Measurements from ENCODE around the gene NUDT1.

The NUDT1 gene

DNA sequence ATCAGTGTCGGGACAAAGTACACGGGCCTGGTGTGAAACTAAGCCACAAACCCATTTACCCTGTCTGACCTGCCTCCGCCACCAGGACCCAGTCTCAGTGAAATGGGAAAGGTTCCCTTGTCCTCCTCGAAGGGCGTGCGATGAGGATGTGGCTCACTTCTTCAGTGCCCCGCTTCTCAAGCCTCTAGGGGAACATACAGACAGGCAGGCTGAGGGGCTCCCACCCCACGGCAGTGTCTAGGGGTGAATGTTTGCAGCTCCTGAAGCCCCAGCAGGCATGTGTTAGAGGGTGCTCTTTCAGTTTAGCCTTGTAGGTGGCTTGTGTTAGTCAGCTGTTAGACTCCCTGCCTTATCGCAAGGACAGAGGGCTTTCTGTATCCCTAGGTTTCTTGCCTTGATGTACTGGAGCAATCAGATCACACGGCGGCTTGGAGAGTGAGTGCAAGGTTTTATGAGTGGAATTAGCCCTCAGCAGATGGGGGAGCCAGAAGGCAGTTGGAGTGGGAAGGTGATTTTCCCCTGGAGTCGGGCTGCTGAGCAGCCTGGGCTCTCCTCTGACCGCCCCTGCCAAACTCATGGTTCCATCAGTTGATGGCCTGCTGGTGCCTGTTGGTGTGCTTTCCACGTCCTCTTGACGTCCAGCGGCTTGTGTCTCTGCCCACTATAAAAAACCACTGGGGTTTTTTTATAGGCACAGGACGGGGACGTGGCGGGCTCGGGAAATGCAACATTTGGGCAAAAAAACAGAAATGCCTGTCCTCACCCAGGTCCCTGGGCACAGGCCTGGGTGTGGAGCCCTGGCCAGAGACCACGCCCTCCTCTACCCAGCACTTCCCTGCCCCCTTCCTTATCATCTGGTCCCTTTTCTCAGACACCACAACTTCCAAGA is 759 bp downstream of the NUDT1 start:
- DNase-seq (ENCODE audit: low read depth, low spot score): no peak
- H3K4me3 ChIP-seq (ENCODE audit: low read length): peak overlapping the region; percentile 66

DNA sequence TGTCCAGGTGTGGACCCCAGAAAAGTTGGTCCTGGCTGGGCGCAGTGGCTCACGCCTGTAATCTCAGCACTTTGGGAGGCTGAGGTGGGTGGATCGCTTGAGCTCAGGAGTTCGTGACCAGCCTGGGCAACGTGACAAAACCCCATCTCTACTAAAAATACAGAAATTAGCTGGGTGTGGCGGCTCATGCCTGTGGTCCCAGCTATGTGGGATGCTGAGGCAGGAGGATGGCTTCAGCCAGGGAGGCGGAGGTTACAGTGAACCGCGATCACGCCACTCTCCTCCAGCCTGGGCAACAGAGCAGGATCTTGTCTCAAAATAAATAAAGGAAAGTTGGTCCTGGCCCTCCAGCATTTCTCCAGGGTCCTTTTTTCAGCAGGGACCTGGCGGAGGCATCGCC is 1.4 kb downstream of the NUDT1 start:
- no peak for DNase-seq (ENCODE audit: low read depth, low spot score)
- no peak overlapping the region for H3K4me3 ChIP-seq (ENCODE audit: low read length)

DNA sequence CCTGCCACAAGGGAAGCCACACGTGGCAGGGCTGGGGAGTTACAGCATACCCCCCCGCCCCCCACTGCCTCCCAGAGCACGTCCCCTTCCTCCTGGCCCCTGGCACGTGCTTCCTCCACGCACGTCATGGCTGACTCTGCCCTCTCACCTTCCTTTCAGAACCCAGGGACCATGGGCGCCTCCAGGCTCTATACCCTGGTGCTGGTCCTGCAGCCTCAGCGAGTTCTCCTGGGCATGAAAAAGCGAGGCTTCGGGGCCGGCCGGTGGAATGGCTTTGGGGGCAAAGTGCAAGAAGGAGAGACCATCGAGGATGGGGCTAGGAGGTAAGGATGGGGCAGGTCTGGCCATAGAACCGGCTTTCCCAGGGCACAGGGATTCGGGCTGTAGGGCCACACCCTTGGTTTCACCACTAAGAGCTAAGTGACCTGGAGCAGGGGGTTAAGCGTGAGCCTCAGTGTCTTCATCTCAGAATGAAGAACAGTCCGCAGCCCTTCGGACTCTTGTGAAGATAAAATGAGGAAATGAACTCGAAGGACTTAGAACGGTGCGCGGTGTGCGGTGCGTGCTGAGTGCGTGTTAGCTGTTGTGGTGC is 2.5 kb downstream of the NUDT1 start:
- H3K4me3 ChIP-seq (ENCODE audit: low read length): no peak overlapping the region
- DNase-seq (ENCODE audit: low read depth, low spot score): no peak

DNA sequence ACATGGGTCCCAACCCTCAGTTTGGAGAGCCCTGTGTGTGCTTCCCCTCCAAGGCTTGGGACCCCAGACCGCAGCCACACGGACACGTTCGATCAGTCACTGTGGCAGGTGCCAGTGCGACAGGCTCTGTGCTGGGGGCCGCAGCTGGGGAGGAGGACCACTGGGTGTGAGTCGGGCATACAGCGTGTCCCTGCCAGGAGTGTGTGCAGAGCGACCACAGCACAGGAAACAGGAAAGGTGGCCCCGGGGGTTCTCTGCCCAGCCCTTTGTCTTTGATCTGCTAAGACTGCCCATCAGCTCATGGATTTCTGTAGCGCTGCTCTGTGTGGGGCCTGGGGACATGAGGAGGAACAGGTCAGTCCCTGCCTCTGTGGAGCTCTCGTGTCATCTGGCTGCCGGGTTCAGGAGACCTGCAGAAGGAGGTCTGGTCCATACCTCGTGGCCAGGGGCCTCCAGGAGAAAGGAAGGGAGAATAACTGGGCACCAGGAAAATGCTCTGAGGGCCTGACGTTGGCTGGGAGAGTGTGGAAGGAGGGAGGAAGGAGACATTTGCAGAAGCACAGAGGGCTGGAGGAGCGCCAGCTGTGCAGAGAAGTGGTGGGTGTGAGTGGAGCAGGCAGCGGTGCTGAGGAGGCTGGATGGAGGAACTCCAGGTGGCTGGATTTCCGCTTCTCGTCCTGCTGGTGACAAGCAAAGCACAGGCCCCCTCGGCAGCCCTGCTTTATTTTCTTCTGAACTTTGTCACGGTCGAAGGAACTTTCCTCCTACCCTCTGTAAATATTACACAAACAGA is 4.1 kb downstream of the NUDT1 start:
- no peak overlapping the region for H3K4me3 ChIP-seq (ENCODE audit: low read length)
- no peak for DNase-seq (ENCODE audit: low read depth, low spot score)

DNA sequence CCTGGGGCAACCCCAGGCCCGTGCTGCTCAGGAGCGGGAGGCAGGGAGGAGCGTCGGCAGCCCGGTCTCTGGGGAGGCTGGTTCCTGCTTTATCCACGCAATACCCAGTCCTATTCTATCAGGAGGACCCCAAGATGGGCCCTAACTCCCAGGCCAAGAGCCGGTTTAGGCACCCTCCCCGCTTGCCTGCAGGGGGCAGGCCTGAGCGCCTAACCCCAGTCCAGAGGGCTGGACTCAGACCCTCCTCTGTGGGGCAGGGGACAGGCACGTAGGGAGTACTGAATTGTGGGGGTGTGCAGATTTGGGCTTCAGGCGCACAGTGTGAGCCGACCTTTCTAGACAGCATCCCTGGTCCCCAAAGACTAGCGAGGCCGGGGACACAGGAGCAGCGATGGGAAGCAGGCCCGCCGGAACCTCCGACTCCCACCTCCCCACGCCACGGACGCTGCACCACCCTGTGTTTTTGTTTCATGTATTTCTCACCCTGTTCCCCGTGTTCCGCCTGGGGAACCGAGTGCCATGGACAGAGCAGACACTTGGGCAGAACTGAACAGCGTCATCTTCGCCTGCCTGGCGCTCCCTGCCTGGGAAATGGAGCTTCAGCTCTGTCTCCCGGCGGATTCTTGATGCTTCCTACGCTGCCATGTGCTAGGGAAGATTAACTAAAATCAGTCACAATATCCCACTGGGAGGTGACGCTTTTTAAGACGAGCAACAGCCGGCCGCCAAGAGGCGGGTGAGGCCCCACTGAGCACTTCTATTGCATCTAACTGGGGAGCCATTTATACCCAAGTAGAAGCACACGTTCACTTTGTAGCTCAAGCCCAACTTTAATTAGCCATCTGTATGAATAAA is 5.3 kb downstream of the NUDT1 start:
- DNase-seq (ENCODE audit: low read depth, low spot score): no peak
- H3K4me3 ChIP-seq (ENCODE audit: low read length): no peak overlapping the region

DNA sequence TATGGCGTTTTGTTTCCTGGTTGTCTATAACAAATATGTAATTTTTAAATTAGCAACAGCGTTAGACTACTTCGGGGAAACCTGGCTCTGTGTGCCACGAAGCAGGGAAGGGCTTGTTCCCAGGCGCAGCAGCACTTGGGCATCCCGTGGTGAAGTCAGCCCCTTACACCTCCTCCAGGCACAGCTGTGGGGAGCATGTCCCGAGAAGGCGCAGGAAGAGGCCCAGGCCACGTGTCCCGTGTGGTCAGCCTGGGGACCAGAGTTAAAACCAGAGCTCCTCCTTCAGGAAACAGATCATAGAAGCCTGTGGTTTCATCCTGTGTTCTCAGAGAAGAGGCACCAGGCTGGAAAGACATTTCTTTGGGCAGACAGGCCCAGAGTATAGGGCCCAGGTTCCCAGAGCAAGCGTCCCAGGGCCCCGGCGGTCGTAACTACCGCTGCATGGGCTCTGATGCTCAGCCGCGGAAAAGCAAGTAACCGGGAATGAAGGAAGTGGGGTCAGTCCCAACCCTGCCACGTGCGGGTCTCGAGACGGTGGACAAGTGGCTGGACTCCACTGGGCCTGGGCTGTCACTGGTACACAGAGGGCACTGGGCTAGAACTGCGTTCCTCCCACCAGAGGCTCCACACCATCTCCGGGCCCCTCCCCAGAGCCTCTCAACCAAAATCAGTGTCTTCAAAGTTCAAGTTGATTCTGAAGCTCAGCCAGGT is 7.1 kb downstream of the NUDT1 start:
- DNase-seq (ENCODE audit: low read depth, low spot score): no peak

DNA sequence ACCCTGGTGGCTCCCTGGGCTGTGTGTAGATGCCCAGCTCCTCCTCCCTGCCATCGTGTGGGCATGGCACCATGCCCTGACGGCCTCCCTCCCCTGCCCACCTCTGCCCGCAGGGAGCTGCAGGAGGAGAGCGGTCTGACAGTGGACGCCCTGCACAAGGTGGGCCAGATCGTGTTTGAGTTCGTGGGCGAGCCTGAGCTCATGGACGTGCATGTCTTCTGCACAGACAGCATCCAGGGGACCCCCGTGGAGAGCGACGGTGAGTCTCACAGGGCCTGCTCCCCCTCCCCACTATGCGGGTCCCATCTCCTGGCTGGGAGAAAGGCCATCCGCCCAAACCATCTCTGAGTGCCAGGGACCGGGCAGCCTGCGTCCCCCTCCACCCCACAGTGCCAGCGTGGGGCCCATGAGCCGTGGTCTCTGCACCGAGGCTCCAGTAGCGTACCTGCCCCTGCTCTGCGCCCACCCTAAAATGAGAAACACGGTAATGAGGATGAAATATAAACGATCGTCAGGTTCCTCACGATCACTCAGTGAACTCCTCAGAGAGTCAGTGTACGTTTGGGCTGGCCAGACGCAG is 7.8 kb downstream of the NUDT1 start:
- H3K4me3 ChIP-seq (ENCODE audit: low read length): no peak overlapping the region
- DNase-seq (ENCODE audit: low read depth, low spot score): no peak

More for the DNA sequence above, 7.1 kb downstream of the NUDT1 start:
- H3K4me3 ChIP-seq (ENCODE audit: low read length): no peak overlapping the region

DNA sequence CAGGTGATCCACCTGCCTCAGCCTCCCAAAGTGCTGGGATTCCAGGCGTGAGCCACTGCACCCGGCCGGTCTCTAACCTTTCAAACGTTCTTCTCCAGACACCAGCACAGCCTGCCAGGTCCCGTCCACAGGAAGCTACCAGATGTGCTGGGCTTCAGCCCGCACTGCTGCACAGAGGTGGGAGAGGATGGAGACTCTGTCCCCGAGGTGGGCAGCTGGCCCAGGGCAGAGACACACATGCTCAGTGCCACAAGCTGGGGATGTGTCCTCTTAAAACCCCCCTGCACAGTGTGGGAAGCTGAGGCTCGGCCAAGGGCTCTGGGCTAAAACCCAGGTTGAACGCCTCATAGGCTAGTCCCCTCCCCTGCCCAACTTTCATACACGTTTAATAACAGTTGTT is 9.4 kb downstream of the NUDT1 start:
- no peak overlapping the region for H3K4me3 ChIP-seq (ENCODE audit: low read length)
- DNase-seq (ENCODE audit: low read depth, low spot score): no peak

DNA sequence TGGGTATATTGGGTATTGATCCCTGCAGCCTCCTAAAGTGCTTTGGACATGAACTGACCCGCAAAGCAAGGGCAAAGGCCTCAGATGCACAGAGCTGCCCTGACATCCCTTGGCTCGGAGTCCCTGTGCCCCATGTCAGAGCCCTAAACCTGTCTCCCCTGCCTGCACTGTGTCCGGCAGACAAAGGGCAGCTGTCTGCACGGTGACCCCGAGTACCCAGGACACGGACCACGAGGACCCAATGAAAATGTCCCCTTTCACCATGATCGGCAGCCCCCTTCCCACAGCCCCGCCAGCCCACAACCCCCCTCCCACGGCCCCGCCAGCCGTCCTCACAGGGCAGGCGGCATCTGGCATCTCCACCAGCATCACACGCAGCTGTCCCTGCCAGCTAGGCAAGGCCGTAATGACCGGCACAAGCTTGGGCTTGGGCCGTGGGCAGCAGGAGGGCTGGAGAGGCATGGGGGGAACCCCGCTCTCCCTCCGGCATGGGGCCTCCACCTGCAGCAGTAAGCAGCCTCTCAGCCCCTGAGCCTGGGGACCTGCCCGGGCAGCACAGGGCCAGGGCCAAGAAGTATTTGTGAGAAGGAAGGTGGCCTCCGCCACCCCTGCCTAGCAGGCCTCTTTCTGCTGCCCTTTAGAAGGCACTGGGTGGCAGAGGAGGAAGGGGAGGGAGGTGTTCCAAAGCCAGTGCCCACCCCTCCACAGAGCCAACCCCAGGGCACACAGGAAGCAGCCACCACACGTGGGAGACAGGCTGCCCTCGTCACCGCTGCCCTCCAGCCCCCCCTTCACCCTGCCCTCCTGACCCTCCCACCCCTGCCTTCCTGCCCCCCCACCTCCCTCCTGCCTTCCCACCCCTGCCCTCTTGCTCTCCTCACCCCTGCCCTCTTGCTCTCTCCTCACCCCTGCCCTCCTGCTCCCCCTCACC is 10.1 kb downstream of the NUDT1 start:
- DNase-seq (ENCODE audit: low read depth, low spot score): no peak
- H3K4me3 ChIP-seq (ENCODE audit: low read length): no peak overlapping the region

DNA sequence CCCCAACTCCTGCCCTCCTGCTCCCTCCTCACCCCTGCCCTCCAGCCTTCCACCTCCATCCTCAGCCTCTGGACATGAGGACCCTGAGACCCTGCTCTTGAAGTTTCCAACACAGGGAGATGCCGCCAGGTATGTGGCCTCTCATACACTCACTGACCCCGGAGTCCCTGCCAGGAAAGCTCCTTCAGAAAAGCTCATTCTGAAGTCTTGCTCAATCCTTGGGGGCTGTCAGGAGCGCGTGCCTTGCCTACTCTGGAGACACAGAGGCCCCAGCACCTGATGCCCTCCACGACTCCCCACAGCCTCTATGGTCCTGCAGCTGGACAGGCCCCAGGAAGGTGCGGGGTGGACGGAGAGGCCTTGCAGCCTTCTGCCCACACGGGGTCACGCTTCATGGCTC is 11.0 kb downstream of the NUDT1 start:
- DNase-seq (ENCODE audit: low read depth, low spot score): no peak
- no peak overlapping the region for H3K4me3 ChIP-seq (ENCODE audit: low read length)

DNA sequence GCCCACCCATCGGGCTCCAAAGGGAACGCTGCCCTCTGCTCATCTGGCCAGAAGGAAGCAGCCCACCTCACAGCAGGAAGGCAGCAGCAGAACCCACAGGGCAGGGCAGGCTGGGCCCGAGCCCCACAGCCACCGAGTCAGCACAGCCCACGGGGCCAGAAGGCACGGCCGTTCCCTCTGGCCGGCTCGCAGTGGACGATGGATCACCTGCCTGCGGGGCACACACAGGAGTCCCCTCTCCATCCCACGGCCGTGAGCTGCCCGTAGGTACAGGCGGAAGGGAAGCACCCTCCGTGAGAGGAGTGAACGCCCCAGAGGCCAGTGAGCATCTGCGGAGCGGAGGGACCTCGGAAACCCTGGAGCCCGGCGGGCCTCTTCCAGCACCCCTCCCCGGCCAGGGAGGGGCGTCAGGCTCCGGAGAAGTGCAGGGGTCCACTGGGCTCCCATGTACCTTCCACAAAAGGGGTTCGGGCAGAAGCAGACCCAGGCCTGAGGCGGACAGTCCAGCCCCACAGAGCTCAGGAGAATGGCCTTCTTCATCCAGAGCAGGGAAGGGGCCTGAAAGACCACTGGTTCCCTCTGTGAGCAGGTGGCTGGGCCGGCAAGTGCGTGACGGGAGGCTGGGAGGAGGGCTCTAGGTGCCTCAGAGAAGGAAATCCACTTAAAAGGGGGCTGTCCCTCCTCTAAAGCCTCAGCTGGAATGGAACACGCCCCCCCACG is 11.7 kb downstream of the NUDT1 start:
- no peak overlapping the region for H3K4me3 ChIP-seq (ENCODE audit: low read length)
- no peak for DNase-seq (ENCODE audit: low read depth, low spot score)

DNA sequence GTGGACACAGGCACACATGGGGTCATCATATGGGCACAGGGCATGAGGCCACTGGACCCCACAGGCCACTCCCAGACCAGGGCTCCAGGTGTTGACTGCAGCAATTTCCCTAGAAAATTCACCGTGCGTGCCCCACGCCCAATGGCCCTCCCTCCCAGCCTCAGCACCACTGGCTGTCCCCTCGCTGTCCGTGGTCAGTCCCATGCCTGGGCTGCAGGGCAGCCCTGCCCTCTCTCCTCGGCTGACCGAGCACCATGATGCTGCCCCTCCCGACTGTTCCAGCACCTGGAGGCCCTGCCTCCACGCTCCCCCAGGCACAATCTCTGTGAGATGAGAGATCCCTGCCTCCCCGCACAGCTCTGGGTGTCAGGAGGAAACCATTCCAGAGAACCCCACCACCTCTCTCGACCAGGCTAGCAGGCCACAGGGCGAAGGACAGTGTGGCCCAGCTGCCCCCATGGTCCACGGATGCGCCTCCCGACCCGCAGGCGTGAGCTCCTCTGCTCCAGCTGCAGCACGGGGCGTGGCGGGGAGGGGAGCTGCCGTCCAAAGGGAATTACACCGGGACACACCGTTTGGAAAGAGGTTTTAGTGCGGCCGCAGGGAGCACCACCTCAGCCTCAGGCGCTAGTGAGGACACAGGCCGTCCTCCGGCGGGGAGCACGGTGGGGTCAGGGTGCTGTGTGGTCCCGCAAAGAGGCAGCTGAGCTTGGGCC is 12.6 kb downstream of the NUDT1 start:
- H3K4me3 ChIP-seq (ENCODE audit: low read length): no peak overlapping the region
- DNase-seq (ENCODE audit: low read depth, low spot score): no peak

DNA sequence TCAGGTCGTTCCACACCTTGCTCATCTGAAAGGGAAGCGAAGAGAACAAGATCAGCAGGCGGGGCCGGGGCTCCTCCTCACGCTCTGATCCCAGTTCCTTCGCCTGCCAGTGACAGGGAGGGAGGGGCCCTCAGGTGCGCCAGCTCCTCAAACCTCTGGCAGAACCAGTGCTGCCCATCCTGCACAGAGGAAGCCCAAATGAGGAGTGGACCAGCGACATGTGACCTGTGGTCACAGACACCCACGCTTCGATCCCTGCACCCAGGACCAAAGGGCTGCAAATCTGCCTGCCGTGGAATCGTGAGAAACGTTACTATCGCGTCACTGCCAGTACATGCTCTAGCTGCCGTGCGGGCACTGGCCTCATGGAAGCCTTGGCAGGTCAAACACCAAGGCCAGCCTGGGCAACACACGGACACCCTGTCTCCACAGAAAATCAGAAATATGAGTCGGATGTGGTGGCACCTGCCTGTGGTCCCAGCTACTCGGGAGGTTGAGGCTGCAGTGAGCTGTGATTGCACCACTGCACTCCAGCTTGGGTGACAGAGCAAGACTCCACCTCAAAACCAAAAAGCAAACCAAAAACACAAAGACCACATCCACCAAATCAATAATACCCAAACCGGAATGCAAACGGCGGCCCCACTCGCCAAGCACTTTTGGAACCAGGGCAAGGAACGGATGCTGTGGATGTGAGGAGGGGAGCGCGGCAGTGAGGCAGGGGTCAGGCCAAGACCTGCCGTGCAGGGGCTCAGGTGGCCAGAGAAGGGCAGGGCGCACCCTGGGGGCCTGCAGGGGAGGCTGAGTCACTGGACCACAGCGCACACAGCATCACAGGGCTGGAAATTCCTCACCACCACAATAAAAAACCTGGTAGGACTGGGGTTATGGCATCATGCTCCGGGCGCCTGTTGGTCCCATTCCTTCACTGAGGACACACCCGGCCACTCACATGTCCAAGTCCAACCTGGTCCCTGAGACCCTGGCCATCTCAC is 13.4 kb downstream of the NUDT1 start:
- DNase-seq (ENCODE audit: low read depth, low spot score): no peak
- H3K4me3 ChIP-seq (ENCODE audit: low read length): no peak overlapping the region

DNA sequence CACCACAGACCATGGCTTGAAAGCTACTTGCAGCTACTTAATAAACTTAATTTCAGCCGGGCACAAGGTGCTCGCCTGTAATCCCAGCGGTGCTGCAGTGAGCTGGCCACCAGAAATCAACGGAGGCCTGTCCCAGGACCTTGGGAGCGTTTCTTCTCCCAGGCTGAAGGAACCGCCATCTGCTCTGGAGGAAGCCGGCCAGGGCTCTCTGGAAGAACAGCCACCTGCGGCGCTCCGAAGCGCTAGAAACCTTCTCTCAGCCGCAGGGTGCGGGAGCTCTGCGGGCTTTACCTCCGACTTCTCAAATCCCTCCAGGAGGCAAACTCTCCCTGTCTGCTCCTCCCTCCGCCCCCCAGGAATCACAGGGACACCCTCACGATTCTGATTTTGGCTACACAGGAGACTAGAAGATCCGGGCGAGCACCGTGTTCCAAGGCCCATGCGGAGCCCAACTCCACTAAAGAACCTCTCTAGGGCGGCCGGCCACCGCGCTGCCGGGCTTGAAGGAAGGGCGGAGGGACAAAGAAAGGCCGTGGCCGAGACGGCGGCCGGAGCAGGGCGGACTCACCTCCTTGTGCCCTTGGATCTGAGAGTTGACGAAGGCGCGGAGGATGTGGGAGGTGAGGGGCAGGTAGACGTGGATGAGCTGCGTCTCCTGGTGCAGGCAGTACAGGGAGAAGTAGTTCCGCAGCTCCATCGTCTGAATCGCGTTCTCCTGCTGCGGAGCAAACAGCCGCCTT is 14.4 kb downstream of the NUDT1 start:
- no peak for DNase-seq (ENCODE audit: low read depth, low spot score)
- H3K4me3 ChIP-seq (ENCODE audit: low read length): no peak overlapping the region
